ENCODE measurements around the gene IL1A. TPM values are rescaled to one million over a fixed set of nuclear protein-coding genes. Genes with fewer than 3 reads are reported as not detected.

Gene IL1A
- total RNA-seq, 1 donor from 2014 or later: 0.43 TPM

DNA sequence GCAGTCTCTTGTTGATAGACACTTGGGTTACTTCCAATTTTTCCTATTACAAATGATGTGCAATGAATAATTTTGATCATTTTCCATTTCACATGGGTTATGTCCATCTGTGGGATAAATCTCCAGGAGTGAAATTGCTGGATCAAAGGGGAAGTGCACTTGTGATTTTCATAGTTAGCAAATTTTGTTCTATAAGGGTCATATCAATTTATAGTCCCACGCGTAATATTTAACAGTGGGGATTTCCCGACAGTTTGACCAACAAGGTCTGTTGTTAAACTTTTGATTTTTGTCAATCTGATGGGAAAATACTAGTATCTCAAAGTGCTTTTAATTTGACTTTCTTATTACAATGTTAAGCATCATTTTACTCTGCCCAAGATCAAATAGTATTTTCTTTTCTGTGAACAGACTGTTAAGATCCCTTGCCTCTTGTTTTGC, 44.0 kb upstream of the IL1A start:
- Histone ChIP-seq H2AFZ (ENCODE audit: low read depth, low read length) (no peak overlapping the region), H3K27me3 (ENCODE audit: insufficient read depth, low read length) (no peaks in the 10 kb centered on the region), H4K20me1 (ENCODE audit: insufficient read depth, low read length) (no peaks in the 10 kb centered on the region), H3K9ac (ENCODE audit: low read length) (no peak overlapping the region), H3K27ac (ENCODE audit: low read depth, low read length) (no peak overlapping the region), H3K4me3 (ENCODE audit: insufficient read depth, low read depth, low read length) (no peak overlapping the region), H3K79me2 (ENCODE audit: insufficient read depth, low read length) (no peaks in the 10 kb centered on the region), H3K36me3 (ENCODE audit: insufficient read depth, low read length) (no peaks in the 10 kb centered on the region), H3K4me1 (ENCODE audit: insufficient read depth, low read length) (peaks cover 8% of the 10 kb centered on the region), H3K4me2 (ENCODE audit: low read length) (no peak overlapping the region), H3K9me3 (ENCODE audit: insufficient read depth, low read depth, low read length) (no peaks in the 10 kb centered on the region)
- H3K36me3 Mint-ChIP-seq (ENCODE audit: low read depth, unreplicated experiment): peaks cover 2% of the 10 kb centered on the region
- TF ChIP-seq, protein P1, sequence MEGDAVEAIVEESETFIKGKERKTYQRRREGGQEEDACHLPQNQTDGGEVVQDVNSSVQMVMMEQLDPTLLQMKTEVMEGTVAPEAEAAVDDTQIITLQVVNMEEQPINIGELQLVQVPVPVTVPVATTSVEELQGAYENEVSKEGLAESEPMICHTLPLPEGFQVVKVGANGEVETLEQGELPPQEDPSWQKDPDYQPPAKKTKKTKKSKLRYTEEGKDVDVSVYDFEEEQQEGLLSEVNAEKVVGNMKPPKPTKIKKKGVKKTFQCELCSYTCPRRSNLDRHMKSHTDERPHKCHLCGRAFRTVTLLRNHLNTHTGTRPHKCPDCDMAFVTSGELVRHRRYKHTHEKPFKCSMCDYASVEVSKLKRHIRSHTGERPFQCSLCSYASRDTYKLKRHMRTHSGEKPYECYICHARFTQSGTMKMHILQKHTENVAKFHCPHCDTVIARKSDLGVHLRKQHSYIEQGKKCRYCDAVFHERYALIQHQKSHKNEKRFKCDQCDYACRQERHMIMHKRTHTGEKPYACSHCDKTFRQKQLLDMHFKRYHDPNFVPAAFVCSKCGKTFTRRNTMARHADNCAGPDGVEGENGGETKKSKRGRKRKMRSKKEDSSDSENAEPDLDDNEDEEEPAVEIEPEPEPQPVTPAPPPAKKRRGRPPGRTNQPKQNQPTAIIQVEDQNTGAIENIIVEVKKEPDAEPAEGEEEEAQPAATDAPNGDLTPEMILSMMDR (IDR thresholded peaks at IDR 0.05; ENCODE audit: insufficient read depth, low read depth, low read length): no peak
- TF ChIP-seq EZH2 (IDR thresholded peaks at IDR 0.05; ENCODE audit: insufficient read depth, low read length): no peak
- H3K4me1 Mint-ChIP-seq (ENCODE audit: low read depth, unreplicated experiment): peaks cover 5% of the 10 kb centered on the region
- FAIRE-seq (no peak), DNase-seq (ENCODE audit: low read depth) (no peak)
- H3K9me3 Mint-ChIP-seq (ENCODE audit: unreplicated experiment): peaks cover 2% of the 10 kb centered on the region
- H3K4me3 Mint-ChIP-seq (ENCODE audit: unreplicated experiment): no peak overlapping the region
- H3K27me3 Mint-ChIP-seq (ENCODE audit: low read depth, unreplicated experiment): peaks cover 20% of the 10 kb centered on the region
- no peak overlapping the region for H3K27ac Mint-ChIP-seq (ENCODE audit: unreplicated experiment)

DNA sequence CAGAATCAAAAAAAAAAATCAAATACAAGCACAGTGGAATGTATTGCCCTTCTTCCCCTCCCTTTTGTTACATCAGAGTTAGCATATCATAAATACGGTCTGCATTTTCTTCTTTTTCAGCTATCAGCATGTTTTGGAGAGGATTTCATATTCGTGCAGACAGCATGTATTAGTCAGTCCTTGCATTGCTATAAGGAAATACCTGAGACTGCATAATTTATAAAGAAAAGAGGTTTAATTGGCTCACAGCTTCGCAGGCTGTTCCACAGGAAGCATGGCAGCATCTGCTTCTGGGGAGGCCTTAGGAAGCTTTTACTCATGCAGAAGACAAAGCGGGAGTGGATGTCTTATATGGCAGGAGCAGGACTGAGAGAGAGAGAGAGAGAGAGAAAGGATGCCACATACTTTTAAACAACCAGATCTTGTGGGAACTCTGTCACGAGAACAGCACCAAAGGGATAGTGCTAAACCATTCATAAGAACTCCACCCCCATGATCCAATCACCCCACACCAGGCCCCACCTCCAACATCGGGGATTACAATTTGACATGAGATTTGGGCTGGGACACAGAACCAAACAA, 43.4 kb upstream of the IL1A start:
- Histone ChIP-seq H4K20me1 (ENCODE audit: insufficient read depth, low read length) (no peaks in the 10 kb centered on the region), H3K9ac (ENCODE audit: low read length) (no peak overlapping the region), H3K27me3 (ENCODE audit: insufficient read depth, low read length) (no peaks in the 10 kb centered on the region), H3K79me2 (ENCODE audit: insufficient read depth, low read length) (no peaks in the 10 kb centered on the region), H3K27ac (ENCODE audit: low read depth, low read length) (no peak overlapping the region), H3K36me3 (ENCODE audit: insufficient read depth, low read length) (no peaks in the 10 kb centered on the region), H3K9me3 (ENCODE audit: insufficient read depth, low read depth, low read length) (no peaks in the 10 kb centered on the region), H3K4me1 (ENCODE audit: insufficient read depth, low read length) (peaks cover 8% of the 10 kb centered on the region), H3K4me2 (ENCODE audit: low read length) (no peak overlapping the region), H2AFZ (ENCODE audit: low read depth, low read length) (no peak overlapping the region), H3K4me3 (ENCODE audit: insufficient read depth, low read depth, low read length) (no peak overlapping the region)
- no peak for DNase-seq (ENCODE audit: low read depth)
- Mint-ChIP-seq H3K4me1 (ENCODE audit: low read depth, unreplicated experiment) (peaks cover 5% of the 10 kb centered on the region), H3K9me3 (ENCODE audit: unreplicated experiment) (peaks cover 3% of the 10 kb centered on the region), H3K27me3 (ENCODE audit: low read depth, unreplicated experiment) (peaks cover 20% of the 10 kb centered on the region), H3K36me3 (ENCODE audit: low read depth, unreplicated experiment) (peaks cover 2% of the 10 kb centered on the region), H3K4me3 (ENCODE audit: unreplicated experiment) (no peak overlapping the region), H3K27ac (ENCODE audit: unreplicated experiment) (no peak overlapping the region)
- no peak for FAIRE-seq
- no peak for TF ChIP-seq EZH2 (IDR thresholded peaks at IDR 0.05; ENCODE audit: insufficient read depth, low read length)

DNA sequence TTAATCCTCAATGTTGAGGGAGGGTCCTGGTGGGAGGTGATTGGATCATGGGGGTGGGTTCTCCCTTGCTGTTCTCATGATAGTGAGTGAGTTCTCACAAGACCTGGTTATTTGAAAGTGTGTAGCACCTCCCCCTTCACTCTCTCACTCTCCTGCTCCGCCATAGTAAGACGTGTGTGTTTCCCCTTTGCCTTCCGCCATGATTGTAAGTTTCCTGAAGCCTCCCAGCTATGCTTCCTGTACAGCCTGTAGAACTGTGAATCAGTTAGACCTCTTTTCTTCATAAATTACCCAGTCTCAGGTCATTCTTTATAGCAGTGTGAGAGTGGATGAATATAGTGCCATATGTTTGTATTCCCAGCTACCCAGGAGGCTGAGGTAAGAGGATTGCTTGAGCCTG, 42.7 kb upstream of the IL1A start:
- H3K4me3 ChIP-seq (ENCODE audit: insufficient read depth, low read depth, low read length): no peak overlapping the region
- peaks cover 5% of the 10 kb centered on the region for H3K4me1 Mint-ChIP-seq (ENCODE audit: low read depth, unreplicated experiment)
- no peaks in the 10 kb centered on the region for H3K36me3 Mint-ChIP-seq (ENCODE audit: low read depth, unreplicated experiment)
- no peaks in the 10 kb centered on the region for H3K36me3 ChIP-seq (ENCODE audit: insufficient read depth, low read length)
- no peak for FAIRE-seq
- no peak for DNase-seq (ENCODE audit: low read depth)
- H2AFZ ChIP-seq (ENCODE audit: low read depth, low read length): no peak overlapping the region
- no peaks in the 10 kb centered on the region for H4K20me1 ChIP-seq (ENCODE audit: insufficient read depth, low read length)
- H3K27ac ChIP-seq (ENCODE audit: low read depth, low read length): no peak overlapping the region
- H3K27me3 Mint-ChIP-seq (ENCODE audit: low read depth, unreplicated experiment): peaks cover 20% of the 10 kb centered on the region
- peaks cover 3% of the 10 kb centered on the region for H3K9me3 Mint-ChIP-seq (ENCODE audit: unreplicated experiment)
- TF ChIP-seq EZH2 (IDR thresholded peaks at IDR 0.05; ENCODE audit: insufficient read depth, low read length): no peak
- TF ChIP-seq, protein P1 (IDR thresholded peaks at IDR 0.05; ENCODE audit: insufficient read depth, low read depth, low read length): no peak
- H3K79me2 ChIP-seq (ENCODE audit: insufficient read depth, low read length): no peaks in the 10 kb centered on the region
- H3K9me3 ChIP-seq (ENCODE audit: insufficient read depth, low read depth, low read length): no peaks in the 10 kb centered on the region
- H3K4me3 Mint-ChIP-seq (ENCODE audit: unreplicated experiment): no peak overlapping the region
- H3K27me3 ChIP-seq (ENCODE audit: insufficient read depth, low read length): no peaks in the 10 kb centered on the region
- no peak overlapping the region for H3K4me2 ChIP-seq (ENCODE audit: low read length)
- no peak overlapping the region for H3K27ac Mint-ChIP-seq (ENCODE audit: unreplicated experiment)
- peaks cover 8% of the 10 kb centered on the region for H3K4me1 ChIP-seq (ENCODE audit: insufficient read depth, low read length)
- H3K9ac ChIP-seq (ENCODE audit: low read length): no peak overlapping the region

Data from astrocyte (in vitro differentiated cells and primary cell).